HFF-Myc (cell line): ENCODE results near the gene TMOD3.

Experiments used
- DNase-seq: peaks from one replicate; pipeline ENCODE4 v3.0.0-alpha.2; 2011; ENCODE audit warnings: low read depth; ENCODE audit errors: extremely low read depth
- H3K4me3 ChIP-seq: replicated peaks from 2 replicates; pipeline ENCODE4 v1.5.1; 2011; ENCODE audit warnings: low read depth, mild to moderate bottlenecking, control low read depth, low read length
- CTCF ChIP-seq: IDR thresholded peaks from 2 replicates; pipeline ENCODE4 v1.5.1; 2012; ENCODE audit warnings: mild to moderate bottlenecking, low read depth, low read length, control low read depth; ENCODE audit errors: missing control alignments

TMOD3 gene

GRCh38 chr15:51846463-51847230 is 17.2 kb downstream of the TMOD3 start:
- DNase-seq, result no peak

GRCh38 chr15:51848811-51849210 is 19.4 kb downstream of the TMOD3 start:
- no peak overlapping the region for H3K4me3 ChIP-seq
- DNase-seq, result no peak
- TF ChIP-seq CTCF, result no peak

More at GRCh38 chr15:51846463-51847230, 17.2 kb downstream of the TMOD3 start:
- no peak for TF ChIP-seq CTCF
- H3K4me3 ChIP-seq, result no peak overlapping the region; the same call in 1 of the 2 replicates

- no peak for DNase-seq
- H3K4me3 ChIP-seq, result no peak overlapping the region
- no peak for TF ChIP-seq CTCF
These were observed 20.4 kb downstream of the TMOD3 start for GRCh38 chr15:51849860-51850259.

GRCh38 chr15:51853998-51854397 is 24.5 kb downstream of the TMOD3 start:
- no peak for TF ChIP-seq CTCF
- H3K4me3 ChIP-seq, result no peak overlapping the region
- DNase-seq, result no peak

GRCh38 chr15:51855612-51856011 is 26.2 kb downstream of the TMOD3 start:
- H3K4me3 ChIP-seq, result no peak overlapping the region
- TF ChIP-seq CTCF, result no peak
- no peak for DNase-seq

GRCh38 chr15:51856714-51857380 is 27.4 kb downstream of the TMOD3 start:
- no peak overlapping the region for H3K4me3 ChIP-seq
- no peak for TF ChIP-seq CTCF
- DNase-seq, result no peak
